GM18951 (cell line): ENCODE measurements around the gene TBC1D8.
A peak's percentile ranks its signal among the peaks of the same experiment; 100 is the strongest.

Source experiments
- POLR2A ChIP-seq: IDR thresholded peaks from 4 replicates; pipeline ENCODE4 v1.6.1; 2011; ENCODE audit warnings: mild to moderate bottlenecking; ENCODE audit not compliant: insufficient read length, insufficient read depth; ENCODE audit errors: extremely low read depth
- in situ Hi-C: fragments of 300-500 bp; cut with MboI; formaldehyde crosslinking; loops from one replicate; pipeline ENCODE4 v1.12.0; 2022; ENCODE audit warnings: low sequenced_read_pairs, mixed read lengths, inconsistent platforms; ENCODE audit not compliant: unreplicated experiment

Gene TBC1D8

DNA sequence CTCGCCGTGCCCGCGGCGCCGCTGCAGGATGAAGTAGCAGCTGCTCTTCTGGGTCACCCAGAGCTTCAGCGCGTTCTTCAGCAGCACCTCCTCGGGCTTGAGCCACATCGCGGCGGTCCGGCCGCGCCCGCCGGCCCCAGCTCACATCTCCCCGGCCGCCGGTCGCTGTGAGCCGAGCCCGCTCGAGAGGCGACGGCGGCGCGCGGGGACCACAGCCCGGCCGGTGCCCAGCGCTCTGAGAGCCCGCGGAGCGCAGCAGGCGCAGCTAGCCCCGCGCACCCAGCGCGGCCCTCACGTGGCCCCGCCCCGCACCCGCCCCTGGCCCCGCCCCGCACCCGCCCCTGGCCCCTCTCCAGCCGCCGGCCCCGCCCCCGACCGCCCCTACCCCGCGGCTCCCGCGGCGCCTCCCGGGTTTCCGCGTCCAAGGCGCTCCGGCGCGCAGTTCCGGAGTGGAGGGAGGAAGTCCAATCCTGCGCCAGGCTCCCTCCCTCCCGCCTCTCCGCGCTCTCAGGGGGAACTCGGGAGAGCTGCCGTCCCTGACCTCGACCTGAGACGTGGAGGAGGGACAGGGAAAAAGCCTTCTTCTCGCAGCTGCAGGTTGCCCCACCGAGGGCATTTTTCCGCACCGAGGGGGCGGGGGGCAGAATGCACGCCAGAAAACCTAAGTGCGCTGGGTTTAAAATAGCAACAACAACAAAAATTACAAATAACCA lies at the start of gene TBC1D8:
Gene TBC1D8 (minus strand): TSS at position 237 of the 713 bp plus-strand sequence. CDS start 129 bp downstream, at position 108.
- peak; percentile 1 for TF ChIP-seq POLR2A
- in situ Hi-C loops = no loop called here

DNA sequence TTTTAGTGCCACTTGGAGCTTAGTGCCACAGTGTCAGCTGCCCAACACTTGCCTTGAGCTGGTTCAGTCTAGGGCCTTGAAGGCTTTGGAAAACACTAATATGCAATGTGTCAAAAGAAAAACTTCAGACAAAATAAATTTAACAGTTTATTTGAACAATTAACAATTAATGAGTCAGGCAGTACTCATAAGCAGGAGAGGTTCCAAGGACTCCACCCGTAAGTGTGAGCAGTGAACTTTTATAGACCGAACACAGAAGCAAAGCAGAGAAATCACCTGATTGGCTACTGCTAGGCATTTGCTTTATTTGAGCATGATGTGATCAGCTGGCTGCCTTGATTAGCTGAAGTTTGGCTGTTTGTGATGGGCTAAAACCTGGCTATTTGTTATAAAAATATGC lies 49.5 kb upstream of the TBC1D8 start:
- no peak for TF ChIP-seq POLR2A
- in situ Hi-C loops = no loop called here

DNA sequence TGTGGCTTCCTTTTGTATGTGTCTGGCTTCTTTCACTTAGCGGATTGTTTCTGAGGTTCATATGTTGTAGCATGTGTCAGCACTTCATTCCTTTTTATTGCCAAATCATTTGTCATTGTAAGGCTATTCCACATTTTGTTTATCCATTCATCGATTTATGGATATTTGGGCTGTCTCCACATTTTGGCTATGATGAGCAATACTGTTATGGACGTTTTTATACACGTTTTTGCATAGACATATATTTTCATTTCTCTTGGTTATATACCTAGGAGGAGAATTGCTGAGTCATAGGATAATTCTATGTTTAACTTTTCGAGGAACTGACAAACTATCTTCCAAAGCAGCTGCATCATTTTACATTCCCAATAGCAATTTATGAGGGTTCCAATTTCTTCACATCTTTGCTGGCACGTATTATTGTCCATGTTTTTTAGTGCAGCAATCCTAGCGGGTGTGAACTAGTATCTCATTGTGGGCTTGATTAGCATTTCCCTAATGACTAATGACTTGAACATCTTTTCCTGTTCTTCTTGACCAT lies 48.1 kb upstream of the TBC1D8 start:
- in situ Hi-C loops = no loop called here

DNA sequence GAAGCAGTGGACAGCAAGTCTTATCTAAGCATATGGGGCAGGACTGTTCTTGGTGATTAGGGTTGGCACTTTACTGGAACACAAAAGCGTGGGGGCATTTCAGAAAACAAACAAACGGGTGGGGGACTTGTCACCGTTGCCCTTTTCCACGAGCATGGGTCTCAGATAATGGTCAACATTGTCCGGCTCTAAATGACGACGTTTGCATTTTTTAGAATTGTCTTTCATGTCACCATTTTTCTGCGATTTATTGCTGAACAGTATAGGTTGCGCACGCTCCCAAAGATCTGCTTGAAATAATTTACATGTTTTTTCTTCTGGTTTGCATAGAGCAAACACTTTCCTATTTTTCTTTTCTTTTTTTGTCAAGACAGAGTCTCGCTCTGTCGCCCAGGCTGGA lies 46.6 kb upstream of the TBC1D8 start:
- no peak for TF ChIP-seq POLR2A
- in situ Hi-C loops = no loop called here

More for the DNA sequence above, 48.1 kb upstream of the TBC1D8 start:
- no peak for TF ChIP-seq POLR2A

DNA sequence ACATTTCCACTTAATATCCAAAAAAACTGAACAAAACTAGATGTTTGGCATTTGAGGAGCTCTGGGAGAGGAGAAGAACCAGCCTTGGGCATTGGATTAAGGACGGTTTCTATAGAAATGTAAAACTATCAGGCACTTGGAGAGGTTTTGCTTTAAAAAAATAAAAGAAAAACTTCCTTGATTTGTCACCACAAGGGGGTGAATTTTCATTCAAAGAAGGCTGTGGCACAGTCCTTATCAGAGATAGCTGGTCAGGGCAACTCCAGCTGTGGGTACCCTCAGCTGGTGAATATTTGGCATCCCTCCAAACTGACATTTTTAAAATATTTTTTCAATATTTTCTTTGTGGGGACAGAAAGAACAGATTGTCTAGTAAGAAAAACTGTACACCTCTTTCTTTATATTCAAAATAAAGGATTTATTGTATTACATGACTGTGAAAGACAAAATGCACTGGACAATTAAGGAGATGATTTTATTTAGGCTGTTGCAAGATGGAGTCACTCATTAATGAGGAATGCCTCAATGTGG lies 46.1 kb upstream of the TBC1D8 start:
- TF ChIP-seq POLR2A = no peak
- in situ Hi-C loops = no loop called here

DNA sequence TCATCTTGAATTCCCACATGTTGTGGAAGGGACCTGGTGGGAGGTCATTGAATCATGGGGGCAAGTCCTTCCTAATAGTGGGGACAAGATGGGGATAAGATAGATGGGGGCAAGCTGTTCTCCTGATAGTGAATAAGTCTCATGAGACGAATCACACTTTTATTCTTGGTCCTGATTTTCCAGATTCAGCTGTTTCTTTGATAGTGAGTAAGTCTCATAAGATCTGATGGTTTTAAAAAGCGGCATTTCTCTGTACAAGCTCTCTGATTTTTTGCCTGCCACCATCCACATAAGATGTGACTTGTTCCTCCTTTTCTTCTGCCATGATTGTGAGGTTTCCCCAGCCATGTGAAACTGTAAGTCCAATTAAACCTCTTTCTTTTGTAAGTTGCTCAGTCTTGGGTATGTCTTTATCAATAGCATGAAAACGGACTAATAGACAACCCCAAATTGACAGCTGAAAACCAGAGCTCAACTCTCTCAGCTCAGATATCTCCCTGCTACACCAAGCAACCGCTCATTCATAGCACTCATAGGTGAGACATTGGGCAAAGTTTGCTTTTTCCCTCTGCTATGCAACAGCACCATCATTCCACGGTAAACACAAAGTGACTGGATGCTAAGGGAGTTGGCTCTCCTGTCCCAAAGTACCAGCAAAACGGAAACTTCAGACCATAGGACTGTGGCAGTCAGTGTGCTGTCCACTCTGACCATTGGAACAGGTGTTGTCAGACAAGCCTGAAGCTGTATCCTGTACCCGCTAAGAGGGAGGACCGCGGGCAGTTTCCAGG lies 44.9 kb upstream of the TBC1D8 start:
- TF ChIP-seq POLR2A = no peak
- in situ Hi-C loops = no loop called here

DNA sequence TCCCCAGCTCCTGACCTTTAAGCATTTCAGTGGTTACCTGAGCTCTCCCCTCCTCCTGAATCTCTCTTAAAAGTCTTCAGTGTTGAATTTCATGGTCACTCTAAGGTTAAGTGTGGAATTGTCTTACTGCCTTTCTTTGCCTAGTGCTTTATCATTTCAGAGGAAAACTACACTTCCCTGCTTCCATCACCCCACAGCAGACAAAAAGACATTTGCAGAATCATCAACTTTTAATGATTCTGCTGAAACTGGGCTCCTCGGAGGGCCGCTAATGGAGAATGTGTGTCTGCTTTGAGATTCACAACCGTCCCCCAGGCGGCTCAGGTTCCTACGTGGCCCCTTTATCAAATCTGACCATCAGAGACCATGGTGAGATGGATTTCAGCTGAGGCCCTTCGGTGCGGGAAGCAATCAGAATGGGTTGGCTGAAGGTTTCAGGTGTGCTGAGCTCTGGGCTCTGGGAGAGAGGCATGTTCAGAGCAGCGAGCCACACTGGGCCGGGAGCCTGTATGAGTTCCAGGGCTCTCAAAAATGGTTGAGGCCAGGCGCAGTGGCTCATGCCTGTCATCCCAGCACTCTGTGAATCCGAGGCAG lies 41.9 kb upstream of the TBC1D8 start:
- in situ Hi-C loops = no loop called here
- TF ChIP-seq POLR2A = no peak

DNA sequence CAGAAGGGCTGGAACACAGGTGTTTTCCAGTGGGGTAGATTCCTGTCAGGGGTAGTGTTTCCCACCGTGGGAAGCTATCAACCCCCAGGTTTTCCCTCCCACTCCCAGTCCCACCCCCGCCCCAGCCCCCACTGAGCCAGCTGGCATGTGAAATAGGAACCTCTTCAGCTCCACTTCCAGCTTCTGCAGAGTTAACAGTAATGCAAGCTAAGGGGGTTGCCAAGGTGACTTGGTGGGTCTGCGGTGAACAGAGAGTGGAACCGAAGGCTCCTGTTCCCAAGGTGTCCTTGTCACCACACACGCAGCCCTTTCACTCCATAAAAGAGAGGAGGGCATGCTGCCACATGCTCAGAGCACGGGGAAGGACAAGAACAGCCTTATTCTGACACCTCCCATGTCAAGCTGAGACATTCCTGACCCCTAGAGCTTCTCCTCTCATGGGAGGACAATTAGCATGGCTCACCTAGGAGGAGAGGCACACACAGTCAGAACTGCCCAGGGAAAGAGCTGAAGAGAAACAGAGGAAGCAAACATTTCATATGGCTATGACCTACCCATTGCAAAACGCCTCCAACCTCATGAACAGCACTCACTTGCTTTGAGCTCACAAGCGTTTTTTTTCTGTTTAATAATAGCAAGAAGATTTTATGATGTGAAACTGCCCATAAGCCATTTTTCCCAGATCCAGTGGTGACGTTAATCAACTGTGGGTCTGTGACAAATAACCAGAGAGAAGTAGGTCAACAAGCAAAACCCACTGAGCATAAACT lies 39.8 kb upstream of the TBC1D8 start:
- TF ChIP-seq POLR2A = no peak
- in situ Hi-C loops = no loop called here

DNA sequence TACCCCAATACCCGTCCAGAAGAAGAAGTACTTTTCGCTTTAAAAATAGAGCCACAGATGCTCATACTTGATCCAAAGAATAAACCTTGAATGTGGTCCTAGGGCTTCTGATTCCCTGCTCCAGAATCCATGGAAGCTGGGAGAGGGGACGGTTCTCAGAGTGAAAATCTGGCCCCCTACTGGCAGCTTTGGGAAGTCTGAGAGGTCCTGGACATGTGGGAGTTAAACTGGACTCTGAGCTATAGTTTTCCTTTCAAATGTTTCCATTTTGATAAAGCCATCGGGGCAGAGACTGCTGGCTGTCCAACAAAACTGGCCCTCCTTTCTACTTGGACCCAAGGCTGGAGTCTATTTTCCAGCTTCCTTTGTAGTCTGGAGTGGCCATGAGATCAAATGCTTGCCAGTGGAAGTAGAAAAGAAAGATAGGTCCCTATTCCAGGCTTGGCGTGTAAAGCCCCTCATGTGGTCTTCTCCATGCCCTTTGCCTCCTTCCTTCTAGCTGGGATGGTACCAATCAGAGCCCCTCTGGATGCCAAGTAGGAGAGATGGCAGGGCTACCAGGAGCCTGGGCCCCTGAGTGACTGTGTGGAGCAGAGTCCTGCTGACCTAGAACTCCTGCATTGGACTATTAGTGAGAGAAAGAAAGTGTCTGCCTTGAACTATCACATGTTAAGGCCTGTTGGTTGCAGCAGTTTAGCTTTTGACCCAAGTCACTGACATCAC lies 37.7 kb upstream of the TBC1D8 start:
- no peak for TF ChIP-seq POLR2A
- in situ Hi-C loops = no loop called here

DNA sequence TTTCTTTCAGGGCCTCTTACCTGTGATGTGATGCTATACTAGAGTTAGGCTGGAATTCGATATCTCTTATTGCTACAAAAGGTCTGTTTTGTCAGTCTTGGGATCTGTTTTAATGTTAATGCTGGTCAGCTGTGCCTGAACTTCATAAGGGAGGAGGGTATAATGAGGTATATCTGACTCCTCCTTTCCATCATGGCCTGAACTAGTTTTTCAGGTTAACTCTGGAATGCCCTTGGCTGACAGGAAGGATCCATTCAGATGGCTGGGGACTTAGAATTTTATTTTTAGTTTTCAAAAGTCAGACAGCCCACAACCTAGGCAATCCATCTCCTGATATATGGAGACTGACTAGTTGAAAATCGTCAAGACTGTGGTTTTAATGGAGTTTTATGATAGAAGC lies 35.9 kb upstream of the TBC1D8 start:
- in situ Hi-C loops = no loop called here
- TF ChIP-seq POLR2A = no peak

DNA sequence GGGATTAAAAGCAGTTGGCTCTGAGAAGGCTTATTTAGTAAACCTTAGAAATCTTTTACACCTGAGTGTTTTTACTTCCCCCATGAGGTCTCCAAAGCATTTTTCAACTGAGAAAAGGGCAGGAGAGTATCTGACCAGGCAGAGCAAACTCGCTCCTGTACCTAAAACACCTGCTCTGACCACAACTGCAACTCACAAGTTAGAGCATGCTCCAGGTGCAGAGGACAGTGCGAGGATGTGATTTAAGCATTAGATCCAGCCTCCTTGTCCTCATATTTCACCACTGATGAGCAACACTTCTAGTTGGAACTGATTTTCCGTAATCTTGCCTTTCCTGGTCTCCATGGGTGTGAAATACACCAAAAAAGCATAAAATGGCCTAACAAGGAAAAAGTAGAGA lies 34.5 kb upstream of the TBC1D8 start:
- no peak for TF ChIP-seq POLR2A
- in situ Hi-C loops = no loop called here

DNA sequence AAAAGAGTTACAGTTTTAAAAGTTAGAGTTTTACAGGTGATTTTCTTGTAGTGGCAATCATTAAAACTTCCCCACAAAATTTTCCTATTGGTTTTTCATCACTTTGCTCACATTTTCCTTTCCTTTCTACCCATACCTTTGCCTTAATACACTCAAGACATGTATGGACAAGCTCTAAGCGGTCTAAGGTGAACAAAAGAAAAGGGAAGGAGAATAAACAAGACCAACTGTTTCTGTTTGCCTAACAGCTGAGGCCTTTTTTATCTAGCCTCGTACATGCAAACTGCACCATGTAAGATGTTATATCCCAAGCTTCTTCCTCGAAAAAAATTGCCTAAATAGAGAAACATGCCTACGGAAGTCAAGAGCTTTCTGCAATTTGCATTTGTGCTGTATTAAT lies 33.9 kb upstream of the TBC1D8 start:
- no peak for TF ChIP-seq POLR2A
- in situ Hi-C loops = no loop called here
